BJ (cell line): Measurements from ENCODE around the gene COX8C. TPM values are rescaled to one million over a fixed set of nuclear protein-coding genes. Genes with fewer than 3 reads are reported as not detected.

Experiments used
- CTCF ChIA-PET: fragments of 350-600 bp; formaldehyde crosslinking; extraction: SDS; loops from one replicate; lab custom pipeline; 2021; ENCODE audit warnings: antibody characterized with exemption, inconsistent platforms; lab: Yijun Ruan, JAX
- POLR2A ChIA-PET: fragments of 300-600 bp; sonication (Branson Sonifier 250); formaldehyde crosslinking; extraction: SDS; loops from one replicate; lab custom pipeline; 2021; ENCODE audit warnings: antibody characterized with exemption; lab: Charles Lee
- DNase-seq: peaks from one replicate; pipeline ENCODE4 v3.0.0-alpha.2; 2011; ENCODE audit warnings: low read depth
- H3K27me3 ChIP-seq: 2 replicates; pipeline ENCODE4 v1.6.0; 2011; ENCODE audit warnings: low read length; ENCODE audit not compliant: control insufficient read depth, insufficient read depth
- H3K36me3 ChIP-seq: 2 replicates; pipeline ENCODE4 v1.5.1; 2011; ENCODE audit warnings: low read length; ENCODE audit not compliant: control insufficient read depth, insufficient read depth
- H3K4me3 ChIP-seq: 2 replicates; pipeline ENCODE4 v1.5.1; 2011; ENCODE audit warnings: low read depth, mild to moderate bottlenecking, control low read depth, low read length
- CTCF ChIP-seq: IDR thresholded peaks from 2 replicates; pipeline ENCODE4 v1.5.1; 2011; ENCODE audit warnings: low read depth, mild to moderate bottlenecking, control low read depth, inconsistent platforms, low read length, moderate library complexity; ENCODE audit not compliant: insufficient read depth
- polyA plus RNA-seq: library from polyadenylated mRNA; depleted of rRNA; stranded (reverse); fragments of >200 nt; gene quantifications from 2 replicates; pipeline ENCODE4 v1.2.3, GENCODE V29; 2011

The COX8C gene
- polyA plus RNA-seq, 1 experiment, result not detected

DNA sequence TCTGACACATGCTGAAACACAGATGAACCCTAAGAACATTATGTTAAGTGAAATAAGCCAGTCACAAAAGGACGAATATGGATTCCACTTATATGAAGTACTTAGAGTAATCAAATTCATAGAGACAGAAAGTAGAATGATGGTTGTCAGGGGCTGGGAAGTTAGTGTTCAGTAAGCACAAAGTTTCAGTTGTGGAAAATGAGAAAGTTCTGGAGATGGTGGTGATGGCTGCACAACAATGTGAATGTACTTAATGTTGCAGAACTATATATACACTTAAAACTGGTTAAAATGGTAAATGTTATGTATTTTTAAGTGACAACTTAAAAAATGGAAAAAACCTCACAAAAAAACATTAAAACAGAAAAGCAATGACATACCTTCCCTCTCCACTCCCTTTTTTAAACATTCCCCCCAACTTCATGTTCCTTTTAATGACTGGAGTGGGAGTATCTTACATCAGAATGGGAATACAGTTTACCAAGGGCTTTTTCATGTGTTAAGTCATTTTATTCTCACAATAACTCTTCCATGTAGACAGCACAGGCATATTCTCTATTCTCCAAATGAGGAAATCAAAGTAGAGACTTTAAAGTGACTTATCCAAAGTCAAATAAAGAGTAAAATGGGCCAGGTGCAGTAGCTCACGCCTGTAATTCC lies 38.2 kb upstream of the COX8C start:
- POLR2A ChIA-PET, result no interaction called here
- H3K36me3 ChIP-seq, result no peaks in the 10 kb centered on the region
- H3K27me3 ChIP-seq, result no peaks in the 10 kb centered on the region
- no peak for TF ChIP-seq CTCF
- CTCF ChIA-PET, result no interaction called here
- H3K4me3 ChIP-seq, result no peak overlapping the region
- DNase-seq, result no peak

- POLR2A ChIA-PET, result no interaction called here
- CTCF ChIA-PET, result no interaction called here
- DNase-seq, result no peak
- Histone ChIP-seq H3K36me3 (no peaks in the 10 kb centered on the region), H3K4me3 (no peak overlapping the region), H3K27me3 (no peaks in the 10 kb centered on the region)
- TF ChIP-seq CTCF, result no peak
These were observed 37.5 kb upstream of the COX8C start for GRCh38 chr14:93309427-93309966.

DNA sequence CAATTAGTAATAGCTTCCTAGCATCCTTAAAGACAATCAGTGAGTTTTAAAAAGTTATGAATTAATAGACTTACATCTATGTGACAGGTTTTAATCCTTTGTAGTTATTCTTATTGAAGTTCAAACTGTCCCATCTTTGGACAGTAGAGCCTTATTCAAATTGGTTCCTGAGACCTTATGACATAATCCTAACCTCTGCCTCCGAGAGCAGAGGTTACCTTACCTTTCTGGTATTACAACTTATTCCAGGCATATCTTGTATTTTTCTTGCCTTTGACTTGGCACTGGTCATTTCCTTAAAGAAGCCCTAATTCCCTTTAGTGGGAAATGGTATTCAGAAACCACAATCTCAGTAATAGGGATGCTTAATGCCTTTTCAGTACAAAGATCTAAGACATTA lies 35.9 kb upstream of the COX8C start:
- CTCF ChIA-PET, result no interaction called here
- Histone ChIP-seq H3K4me3 (no peak overlapping the region), H3K36me3 (no peaks in the 10 kb centered on the region), H3K27me3 (no peaks in the 10 kb centered on the region)
- POLR2A ChIA-PET, result no interaction called here
- no peak for TF ChIP-seq CTCF
- no peak for DNase-seq

DNA sequence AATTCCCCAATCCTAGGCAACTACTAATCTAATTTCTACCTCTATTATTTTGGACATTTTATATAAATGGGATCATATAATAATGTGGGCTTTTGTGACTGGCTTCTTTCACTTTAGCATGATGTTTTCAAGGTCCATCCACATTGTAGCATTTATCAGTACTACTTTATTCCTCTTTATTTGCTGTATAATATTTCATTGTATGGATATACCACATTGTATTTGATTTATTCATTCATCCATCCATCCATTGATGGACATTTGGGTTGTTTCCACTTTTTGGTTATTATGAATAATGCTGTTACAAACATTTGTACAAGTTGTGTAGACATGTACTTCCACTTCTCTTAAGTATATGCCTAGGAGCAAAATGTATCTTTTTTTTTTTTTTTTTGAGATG lies 31.4 kb upstream of the COX8C start:
- Histone ChIP-seq H3K27me3 (no peaks in the 10 kb centered on the region), H3K4me3 (no peak overlapping the region), H3K36me3 (no peaks in the 10 kb centered on the region)
- DNase-seq, result no peak
- POLR2A ChIA-PET, result no interaction called here
- CTCF ChIA-PET, result no interaction called here
- TF ChIP-seq CTCF, result no peak

DNA sequence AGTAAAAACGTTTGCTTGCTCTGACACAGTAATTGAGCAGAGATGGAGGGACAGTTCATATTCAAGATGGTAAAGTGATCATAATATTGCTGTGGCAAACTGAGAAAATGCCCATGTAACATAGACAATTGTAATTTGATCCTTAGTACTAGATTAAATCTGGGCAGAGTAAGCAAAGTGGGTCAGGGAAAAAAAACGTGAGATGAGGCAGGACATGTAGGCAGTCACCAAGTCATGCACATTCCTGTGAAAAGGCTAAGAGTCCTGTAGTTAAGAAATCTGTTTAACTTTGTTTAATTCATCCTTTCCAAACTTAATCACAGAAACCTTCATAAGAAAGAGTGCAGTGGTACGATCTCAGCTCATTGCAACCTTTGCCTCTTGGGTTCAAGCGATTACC lies 30.3 kb upstream of the COX8C start:
- H3K27me3 ChIP-seq, result no peaks in the 10 kb centered on the region
- ChIA-PET CTCF (interaction anchor here (1.3 kb wide), 1 partner anchor 12 kb away, joined by 3 read pairs; no protein-coding TSS in a partner anchor), POLR2A (interaction anchor here (0.6 kb wide), 1 partner anchor 10 kb away, joined by 5 read pairs; no protein-coding TSS in a partner anchor)
- H3K4me3 ChIP-seq, result no peak overlapping the region
- DNase-seq, result no peak
- TF ChIP-seq CTCF, result no peak
- H3K36me3 ChIP-seq, result no peaks in the 10 kb centered on the region
